Tibial nerve (tissue), 3 donors: Measurements from ENCODE around the gene FAM124B.

ENCODE experiments used
- POLR2A ChIP-seq, 2 donors: fragments of 450-650 bp; IDR thresholded peaks; one replicate each; pipeline ENCODE4 v1.6.1; 2017; ENCODE audit warnings: antibody characterized with exemption in 2 of 2, mild to moderate bottlenecking in 2 of 2, moderate library complexity in 2 of 2
- TF ChIP-seq, protein P1 (sequence below), 5 experiments: fragments of 200-600 bp in 3 of 5; fragments of 450-650 bp in 2 of 5; sonication (generic) in 3 of 5; IDR thresholded peaks; one replicate each; pipeline ENCODE4 v1.5.1; 2016 to 2019; ENCODE audit warnings: antibody characterized with exemption in 5 of 5, mild to moderate bottlenecking in 3 of 5, moderate library complexity in 2 of 5

DNA sequence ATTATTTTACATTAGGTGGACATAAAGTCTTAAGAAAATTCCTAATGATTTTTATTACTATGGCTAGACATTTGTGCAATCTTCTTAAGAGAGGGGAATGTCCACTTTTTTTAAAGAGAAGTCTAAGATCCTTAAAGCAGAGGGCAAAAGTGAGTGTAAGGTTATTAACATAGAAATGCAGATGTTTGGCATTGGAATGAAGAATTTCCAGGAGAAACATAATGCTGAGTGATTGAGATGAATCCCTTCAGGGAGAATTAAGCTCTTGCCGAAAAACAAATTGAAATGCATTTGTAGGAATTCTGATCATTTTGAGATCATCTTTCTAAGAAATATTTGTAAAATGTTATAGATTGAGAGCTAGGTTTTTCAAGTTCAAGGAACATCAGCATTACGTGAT is 15.0 kb downstream of the FAM124B start:
- no peak for TF ChIP-seq POLR2A (IDR thresholded peaks at IDR 0.05)
- TF ChIP-seq, protein P1, sequence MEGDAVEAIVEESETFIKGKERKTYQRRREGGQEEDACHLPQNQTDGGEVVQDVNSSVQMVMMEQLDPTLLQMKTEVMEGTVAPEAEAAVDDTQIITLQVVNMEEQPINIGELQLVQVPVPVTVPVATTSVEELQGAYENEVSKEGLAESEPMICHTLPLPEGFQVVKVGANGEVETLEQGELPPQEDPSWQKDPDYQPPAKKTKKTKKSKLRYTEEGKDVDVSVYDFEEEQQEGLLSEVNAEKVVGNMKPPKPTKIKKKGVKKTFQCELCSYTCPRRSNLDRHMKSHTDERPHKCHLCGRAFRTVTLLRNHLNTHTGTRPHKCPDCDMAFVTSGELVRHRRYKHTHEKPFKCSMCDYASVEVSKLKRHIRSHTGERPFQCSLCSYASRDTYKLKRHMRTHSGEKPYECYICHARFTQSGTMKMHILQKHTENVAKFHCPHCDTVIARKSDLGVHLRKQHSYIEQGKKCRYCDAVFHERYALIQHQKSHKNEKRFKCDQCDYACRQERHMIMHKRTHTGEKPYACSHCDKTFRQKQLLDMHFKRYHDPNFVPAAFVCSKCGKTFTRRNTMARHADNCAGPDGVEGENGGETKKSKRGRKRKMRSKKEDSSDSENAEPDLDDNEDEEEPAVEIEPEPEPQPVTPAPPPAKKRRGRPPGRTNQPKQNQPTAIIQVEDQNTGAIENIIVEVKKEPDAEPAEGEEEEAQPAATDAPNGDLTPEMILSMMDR (IDR thresholded peaks at IDR 0.05) = no peak
